HL-60/S4 treated with retinoic acid at 250 ng/mL for 4 days and 3 days (cell line): ENCODE results near the gene TRPC4.

Experiments used
- in situ Hi-C: fragments of 300-500 bp; cut with MboI; formaldehyde crosslinking; loops from 2 replicates; pipeline ENCODE4 v1.7.0; 2022; ENCODE audit warnings: low sequenced_read_pairs

Gene TRPC4

DNA sequence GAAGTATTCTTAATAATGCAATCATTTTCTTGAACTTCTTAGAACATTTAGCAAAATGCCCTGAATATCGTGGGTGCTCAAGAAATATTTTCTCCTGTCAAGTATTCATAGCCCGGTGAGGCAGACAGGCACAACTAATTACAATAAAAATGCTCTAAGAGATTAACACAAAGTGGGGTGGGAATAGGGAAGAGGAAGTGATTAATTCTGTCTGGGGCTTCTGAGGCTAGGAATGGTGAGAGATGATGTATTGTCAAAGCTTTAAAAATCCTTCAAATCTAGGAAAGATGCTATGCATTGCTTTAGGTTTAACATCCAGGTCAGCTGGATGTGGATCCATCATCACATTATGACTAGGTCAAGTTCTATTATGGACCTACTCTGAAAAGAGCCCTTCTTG lies 204.2 kb downstream of the TRPC4 start:
- in situ Hi-C loops, result no loop called here

DNA sequence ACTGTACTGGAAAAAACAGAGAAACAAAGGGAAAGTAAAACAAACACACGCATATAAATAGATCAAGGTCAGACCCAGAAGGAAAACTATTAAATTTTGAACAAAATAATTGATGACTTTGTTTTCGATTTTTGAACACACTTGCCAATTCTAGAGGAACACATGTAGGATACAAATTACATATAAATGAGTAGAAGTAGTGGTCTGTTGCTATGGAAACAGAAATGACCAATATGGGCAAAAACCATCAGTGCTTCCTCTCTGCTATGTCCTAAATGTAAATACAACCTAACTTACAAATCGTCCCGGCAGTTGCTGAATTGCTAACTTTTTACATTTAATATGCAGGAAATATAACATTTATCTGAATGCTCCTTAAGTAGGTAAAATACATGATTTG lies 205.8 kb downstream of the TRPC4 start:
- in situ Hi-C loops, result no loop called here

DNA sequence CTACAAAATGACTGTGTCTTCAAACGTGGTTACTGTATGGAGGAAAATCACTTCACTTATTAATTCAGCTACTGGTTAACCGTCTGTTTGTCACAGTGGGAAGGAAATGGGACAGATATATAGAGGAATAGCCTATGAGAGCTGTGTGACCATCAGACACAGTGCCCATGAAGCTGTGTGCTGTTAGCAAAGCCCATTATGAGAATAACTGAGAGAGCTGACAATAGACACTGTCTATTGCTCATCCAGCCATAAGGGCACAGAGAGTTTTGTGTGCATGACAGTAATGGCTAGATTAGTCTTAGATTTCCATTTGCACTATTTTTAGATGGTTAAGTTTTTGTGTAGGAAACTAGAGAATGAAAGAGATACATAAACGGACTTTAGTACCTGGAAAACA lies 206.9 kb downstream of the TRPC4 start:
- in situ Hi-C loops, result no loop called here

DNA sequence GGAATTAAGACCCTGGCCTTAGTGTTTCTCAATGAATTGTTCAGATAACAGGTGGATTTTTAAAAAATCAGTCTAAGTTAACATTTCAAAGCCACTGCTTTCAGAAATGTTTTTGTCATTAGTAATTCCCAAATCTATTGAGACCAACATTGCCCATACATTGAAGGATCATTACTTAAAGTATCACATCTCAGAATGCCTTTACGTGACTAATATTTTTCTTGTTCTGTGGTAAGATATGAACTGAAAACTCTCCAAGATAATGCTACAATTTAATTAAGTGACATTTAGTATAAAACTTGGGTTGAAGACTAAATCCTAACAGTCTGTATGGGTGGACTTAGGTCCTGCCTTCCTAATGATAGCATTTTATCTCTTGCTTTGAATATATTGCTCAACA lies 211.6 kb downstream of the TRPC4 start:
- in situ Hi-C loops, result no loop called here

DNA sequence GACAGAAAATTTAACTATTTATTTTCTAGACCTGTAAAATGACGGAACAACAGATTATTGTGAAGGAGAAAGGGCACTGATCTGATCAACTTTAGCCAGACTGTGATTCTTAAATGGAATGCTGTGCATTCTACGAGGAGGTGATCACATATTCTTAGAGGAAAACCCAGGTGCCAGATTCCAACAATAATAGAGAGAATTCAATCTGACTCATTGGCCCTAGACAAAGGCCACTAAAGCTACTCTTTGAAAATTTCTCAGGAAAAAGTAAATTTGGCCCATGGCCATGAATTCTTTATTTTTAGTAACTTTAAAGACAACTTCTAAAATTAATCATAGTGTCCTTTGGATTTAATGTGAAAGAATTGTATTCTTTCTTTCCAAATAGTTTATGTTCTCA lies 212.4 kb downstream of the TRPC4 start:
- in situ Hi-C loops, result no loop called here

DNA sequence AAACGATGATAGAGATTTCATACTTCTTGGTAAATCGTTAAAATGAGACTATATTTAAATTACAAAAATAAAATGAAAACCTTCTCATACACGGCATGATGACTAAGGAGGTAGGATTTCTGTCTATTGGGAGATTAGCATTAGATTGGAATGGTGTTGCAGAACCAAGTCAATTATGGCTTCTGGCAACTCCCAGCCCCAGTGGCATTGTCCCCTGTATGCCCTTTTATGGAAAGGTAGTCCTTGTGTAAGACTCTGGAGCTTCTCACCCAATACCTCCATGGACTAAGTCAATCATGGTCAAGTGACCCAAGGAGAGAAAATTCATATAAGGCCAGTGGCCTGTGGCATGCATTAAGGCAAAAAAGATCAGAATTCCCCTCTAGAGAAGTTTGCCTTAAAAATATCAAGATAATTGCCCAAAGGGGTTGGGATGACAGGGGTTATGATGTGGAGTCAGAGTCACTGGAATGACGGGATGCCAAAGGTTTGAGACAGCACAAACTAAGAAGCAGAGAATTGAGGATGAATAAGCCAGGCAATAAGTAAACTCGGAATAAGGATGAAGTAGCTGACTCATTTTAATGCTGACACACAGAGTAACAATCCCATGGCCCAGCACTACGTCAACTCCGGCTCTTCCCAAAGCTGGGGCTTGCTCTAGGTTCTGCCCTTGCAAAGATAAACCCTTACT lies 213.2 kb downstream of the TRPC4 start:
- in situ Hi-C loops, result no loop called here

DNA sequence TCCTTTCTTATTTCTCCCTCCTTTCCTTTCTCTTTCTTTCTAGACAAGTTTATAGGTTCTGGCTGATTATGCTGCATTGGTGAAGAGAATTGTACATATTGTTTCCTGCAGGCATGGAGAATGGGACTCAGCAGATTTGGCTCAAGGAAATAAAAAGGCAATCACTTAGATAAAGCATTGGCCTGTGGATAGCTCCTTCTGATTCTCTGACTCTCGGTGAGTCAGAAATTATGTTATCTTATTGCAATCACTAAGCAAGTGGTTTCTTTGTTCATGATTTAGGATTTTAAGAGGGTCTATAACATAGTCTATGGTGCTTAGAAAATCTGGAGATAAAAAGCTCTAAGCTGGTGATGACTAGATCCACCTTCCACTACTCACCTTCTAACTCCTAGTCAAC lies 217.0 kb downstream of the TRPC4 start:
- in situ Hi-C loops, result no loop called here

DNA sequence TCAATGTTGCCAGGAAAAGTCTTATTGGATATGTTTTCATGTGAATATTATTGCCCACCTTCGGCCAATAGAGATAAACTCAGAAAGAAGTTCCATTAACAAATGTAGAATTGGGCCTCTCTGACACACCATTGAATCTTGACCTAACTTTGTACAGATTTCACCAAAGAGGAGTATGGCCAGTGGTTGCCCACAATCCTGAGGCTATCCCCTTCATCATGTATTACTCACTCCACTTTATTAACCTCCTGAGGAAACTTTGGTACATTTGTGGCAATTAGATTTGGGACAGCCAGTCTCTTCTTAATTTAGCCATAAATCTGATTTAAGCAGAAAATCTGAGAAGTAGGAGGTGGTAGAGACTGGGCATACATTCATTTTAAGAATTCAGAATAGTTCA lies 217.7 kb downstream of the TRPC4 start:
- in situ Hi-C loops, result no loop called here

DNA sequence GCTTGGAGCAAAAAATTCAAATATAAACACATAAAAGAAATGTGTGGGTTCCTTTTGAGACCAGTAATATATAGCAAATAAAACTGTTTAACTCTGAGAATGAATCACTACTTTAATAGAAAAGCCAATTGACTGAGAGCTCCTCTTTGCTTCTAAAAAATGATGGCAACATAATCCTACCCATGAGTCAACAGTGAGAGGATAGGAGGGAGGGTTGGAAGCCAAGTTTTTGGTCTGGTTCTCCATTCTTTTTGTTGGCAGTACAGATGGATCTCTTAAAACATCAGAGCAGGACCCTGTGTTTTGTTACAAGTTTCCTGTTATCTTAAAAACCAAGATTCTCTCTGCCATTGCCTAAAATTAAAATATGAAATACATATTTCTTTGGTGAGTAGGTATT lies 221.0 kb downstream of the TRPC4 start:
- in situ Hi-C loops, result no loop called here

DNA sequence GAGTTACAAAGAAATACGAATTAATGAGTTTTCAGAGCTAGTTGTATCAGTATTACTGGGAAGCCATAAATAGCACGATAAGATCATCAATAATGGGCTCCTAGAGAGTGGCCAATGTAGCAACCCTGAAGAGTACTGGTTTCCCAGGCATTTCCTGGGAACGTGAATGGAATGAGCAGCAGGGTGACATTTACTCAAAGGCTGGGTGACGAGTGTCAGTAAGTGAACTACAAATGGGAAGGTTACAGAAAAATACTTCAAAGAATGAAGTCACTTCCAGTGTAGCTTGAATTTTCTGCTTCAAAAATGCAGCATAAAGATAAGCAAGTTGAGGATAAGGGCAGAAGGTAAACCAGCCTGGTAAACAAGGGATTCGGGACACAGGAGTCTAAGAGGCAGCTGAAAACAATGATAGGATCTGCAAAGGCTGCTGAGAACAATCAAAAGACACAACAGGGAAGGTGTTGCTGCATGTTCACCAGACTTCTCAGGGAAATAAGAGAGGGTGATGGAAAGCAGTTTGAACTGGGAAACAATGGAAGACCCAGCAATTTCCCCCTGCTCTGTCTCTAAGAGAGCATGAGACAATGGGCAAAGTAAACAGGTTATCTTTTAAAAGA lies 222.4 kb downstream of the TRPC4 start:
- in situ Hi-C loops, result no loop called here

DNA sequence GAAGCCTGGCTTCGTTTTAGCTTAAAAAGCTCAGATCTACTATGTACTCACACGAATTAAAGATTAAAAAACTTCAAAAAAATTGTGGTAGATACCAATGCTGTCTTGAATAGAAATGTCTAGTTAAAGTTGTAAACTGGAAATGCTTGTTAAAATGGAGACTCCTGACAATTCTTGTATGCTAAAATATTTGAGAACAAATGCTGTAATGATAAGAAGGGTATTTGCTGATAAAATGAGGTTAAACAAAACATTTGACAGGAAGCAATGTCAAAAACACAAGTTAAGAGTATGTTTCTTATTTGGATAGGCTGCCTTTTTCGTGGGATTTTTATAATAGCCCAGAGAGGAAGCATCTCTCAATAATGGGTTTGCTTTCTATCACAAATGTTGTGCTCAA lies 223.0 kb downstream of the TRPC4 start:
- in situ Hi-C loops, result no loop called here

DNA sequence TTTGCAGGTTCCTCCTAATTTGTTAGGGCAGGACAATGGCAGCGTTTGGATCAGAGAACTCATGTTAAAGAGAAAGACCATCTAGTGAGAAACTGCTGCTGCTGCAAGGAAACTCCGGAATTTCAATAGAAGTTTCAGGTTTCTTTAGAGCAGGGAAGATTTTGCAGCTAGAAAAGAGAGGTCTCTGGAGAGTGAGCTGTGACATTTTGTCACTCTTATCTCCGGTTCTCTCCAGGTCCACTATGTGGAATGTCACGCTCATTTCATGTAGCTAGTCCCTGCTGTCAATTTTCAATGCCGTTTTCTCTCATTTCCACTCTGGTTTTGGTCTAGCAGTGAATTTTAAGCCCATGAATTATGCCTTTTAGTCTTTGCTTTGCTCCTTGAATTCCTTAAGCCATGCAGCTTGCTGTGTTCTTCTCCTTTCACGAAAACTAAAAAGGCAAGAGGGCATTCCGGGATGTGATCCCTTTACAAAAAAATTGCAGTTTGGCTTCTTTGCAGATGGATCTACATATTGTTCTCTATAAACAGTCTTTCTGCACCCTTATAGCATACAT lies 224.3 kb downstream of the TRPC4 start:
- in situ Hi-C loops, result no loop called here

DNA sequence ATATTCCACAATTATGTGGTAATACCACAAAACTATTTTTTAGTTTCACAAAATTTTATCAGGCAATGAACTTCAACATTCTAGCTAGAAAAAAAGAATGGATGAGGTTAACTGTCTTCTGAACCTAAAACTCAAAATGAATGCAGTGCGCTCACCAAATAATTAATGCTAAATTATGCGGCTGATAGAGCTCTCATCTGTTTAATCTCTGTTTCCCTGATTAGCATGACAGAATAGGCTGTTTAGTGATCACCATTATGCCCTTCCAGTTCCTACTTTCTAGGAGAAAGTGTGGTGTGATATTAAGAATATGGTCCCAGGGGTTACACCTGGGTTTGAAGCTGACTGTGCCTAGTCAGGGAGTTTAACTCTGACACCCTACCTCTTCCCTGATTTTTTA lies 228.2 kb downstream of the TRPC4 start:
- in situ Hi-C loops, result no loop called here

DNA sequence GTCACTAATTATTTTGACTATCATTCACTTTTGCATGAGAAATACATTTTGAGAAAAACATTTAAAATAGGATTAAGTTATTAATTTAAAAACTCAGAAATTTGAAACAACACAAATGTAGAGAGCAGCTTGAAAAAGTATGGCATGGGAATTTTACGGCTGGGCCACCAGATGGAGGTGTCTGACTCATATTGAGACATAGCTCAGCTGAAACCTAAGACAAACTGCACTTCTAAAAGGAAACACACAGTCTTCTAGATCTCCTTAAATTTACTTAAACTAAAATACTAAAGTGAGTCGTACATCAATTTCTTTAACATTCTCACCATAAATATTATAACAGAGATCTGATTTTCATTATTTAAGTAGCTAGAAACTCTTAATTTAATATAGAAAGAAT lies 229.1 kb downstream of the TRPC4 start:
- in situ Hi-C loops, result no loop called here

DNA sequence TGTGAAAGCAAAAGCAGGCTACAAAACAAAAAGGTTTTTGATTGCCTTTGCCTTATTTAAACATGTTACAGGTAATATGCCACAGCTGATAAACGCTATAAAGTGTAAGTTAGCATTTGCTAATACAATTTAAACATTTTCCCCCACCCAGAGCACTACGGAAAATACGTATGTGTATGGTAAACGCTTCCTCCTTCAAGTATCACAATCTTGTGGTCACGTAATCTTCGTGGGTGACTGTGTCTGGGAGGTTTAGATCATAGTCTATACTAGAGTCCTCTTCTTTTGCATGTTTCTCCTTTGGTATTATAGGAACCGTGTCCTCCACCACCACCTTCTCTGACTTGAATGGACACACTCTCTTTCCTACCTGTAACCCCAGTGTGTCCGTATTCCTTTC lies 232.9 kb downstream of the TRPC4 start:
- in situ Hi-C loops, result no loop called here

DNA sequence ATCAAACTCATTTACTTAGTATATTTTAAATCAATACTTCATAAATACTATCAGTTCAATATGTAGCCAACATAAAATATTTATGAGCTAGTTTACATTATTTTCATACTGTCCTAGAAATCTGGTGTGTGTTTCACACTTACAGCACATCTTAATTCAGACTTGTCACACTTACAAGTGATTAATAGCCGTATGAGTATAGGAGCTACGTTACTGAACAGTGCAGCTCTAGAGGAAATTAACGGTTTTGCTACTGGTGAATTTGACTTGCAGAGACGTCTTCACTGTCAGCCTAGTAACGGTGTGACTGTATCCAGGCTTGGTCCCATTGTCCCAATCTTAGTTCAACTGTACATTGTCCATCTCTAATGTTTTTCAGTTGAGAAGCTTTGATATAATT lies 237.3 kb downstream of the TRPC4 start:
- in situ Hi-C loops, result no loop called here

DNA sequence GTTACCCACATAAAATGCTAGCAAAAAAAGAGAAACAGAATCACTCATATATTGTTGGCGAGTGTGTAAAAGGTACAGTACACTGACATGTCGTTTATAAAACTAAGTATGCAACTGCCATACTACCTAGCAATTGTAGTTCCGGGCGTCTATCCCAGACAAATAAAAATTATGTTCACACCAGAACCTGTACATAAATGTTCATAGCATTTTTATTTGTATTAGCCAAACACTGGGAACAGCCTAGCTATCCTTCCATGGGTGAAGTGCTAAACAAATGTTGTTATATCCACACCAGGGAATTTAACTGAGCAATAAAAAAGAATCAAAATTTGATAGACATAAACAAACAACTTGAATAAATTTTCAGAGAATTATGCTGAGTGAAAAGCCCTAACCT lies 242.1 kb downstream of the TRPC4 start:
- in situ Hi-C loops, result no loop called here

DNA sequence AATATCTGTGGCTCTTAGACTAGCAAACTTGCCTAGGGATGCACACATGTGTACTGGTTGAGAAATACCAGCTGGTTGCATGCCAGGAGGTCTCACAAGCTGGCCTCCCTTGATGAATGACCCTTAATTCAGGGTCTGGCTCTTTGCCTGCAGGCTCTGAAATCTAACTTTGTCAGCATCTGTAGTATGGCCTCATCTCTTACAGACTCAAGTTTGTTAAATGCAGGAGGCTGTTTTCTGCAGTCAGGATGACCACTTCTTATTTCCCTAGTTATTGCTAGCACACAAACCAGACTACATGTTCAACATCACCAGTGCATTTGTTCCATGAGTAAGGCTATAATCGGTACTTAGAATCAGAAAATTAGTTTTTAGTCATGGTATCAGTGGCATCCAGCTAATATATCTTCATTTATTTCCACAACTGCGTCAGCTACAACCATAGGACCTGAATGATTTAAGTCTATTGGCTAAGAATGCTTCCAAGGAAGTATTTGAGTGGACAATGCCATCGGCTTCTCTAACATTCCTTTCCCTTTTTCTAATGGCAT lies 247.7 kb downstream of the TRPC4 start:
- in situ Hi-C loops, result no loop called here

DNA sequence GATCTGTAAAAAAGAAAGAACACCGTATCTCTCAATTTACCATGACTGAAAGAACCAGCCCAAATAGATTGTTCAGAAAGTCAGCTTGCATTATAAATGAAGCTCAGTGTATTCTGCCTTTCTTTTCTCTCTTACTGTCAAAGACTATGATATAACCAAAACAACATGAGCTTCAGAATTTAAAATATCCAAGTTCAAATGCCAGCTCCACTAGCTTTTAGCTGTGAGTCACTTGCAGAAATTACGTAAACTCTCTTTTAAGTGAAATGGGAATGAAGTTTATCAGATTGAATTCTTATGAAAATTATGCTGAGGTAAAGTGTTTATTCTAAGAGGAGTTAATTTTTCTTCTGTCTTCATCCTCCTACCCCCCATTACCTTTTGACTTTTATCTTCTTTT lies 251.0 kb downstream of the TRPC4 start:
- in situ Hi-C loops, result no loop called here

DNA sequence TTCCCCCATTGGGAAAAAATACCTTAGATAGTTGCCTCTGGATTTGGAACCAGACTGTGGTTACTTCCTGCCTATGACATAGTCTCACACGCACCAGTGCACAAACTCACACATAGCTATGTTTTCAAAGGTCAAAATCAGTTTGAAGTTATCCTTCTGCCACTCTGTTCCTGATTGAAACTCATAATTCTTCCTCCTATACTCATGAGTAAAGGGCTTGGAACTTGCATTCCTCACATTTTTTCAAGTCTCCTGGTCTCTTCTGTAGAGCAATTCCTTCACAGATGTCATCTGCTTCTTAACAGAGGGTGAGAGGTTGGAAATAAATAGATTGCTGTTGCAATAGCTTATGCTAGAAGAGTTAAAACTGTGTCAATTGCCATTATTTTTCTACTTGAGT lies 252.4 kb downstream of the TRPC4 start:
- in situ Hi-C loops, result no loop called here

DNA sequence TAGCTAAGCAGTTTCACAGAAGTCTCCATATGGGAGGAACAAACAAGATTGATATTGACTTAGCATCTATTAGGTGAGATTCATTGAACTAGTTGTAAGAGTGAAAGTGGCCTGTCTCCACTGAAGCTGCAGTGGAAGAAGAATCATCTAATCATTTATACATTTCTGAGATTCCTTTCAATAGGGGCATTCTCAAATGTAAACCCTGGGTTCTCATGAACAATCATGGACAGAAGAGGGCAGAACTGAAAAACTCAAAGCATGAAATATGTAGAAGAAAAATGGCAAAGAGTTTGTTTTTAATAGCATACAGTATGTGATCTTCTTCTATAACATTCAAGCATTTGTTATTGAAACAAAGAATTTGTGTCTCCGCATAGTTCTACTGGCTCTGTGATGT lies 253.4 kb downstream of the TRPC4 start:
- in situ Hi-C loops, result no loop called here

DNA sequence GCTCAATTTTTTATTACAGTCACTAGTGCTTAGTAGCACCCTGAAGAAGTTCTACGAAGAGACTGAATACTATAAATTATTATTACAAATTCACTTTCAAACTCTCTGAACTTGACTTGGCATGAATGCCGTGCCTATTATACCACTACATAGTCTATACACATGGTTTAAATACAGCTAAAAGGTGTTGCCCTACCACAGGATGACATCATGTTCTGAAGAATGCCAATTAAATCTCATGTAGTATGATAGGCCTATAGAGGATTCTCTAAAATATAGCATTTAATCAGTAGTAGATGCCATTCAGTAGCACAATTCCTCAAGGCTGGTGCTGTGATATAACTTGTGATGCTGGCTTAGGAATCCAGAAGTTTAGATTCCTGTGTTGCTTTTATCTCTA lies 254.3 kb downstream of the TRPC4 start:
- in situ Hi-C loops, result no loop called here
